HepG2 (cell line): ENCODE measurements around the gene SYNGR1. TPM values are rescaled to one million over a fixed set of nuclear protein-coding genes. Genes with fewer than 3 reads are reported as not detected.

ENCODE experiments used
- ATF6 ChIP-seq: sonication (generic); formaldehyde crosslinking; conservative IDR thresholded peaks from 2 replicates; pipeline ENCODE4 v1.4.0; 2020; ENCODE audit warnings: missing genetic modification reagents
- GLMP ChIP-seq: sonication (generic); formaldehyde crosslinking; IDR thresholded peaks from 2 replicates; pipeline ENCODE4 v1.9.0; 2021; ENCODE audit warnings: missing genetic modification reagents, mild to moderate bottlenecking, borderline replicate concordance
- SMARCC2 ChIP-seq: fragments of 450-650 bp; IDR thresholded peaks from 2 replicates; pipeline ENCODE4 v1.6.1; 2017; ENCODE audit warnings: antibody characterized with exemption, mild to moderate bottlenecking
- SP4 ChIP-seq: sonication (generic); formaldehyde crosslinking; IDR thresholded peaks from 2 replicates; pipeline ENCODE4 v1.8.1; 2023; ENCODE audit warnings: mild to moderate bottlenecking, missing genetic modification reagents
- SRSF9 ChIP-seq: fragments of 200-400 bp; formaldehyde crosslinking; IDR thresholded peaks from 2 replicates; pipeline ENCODE4 v1.6.1; 2018; ENCODE audit warnings: borderline replicate concordance, mild to moderate bottlenecking, low read depth, low read length; ENCODE audit not compliant: insufficient read depth, poor library complexity, severe bottlenecking
- STAT5B ChIP-seq: sonication (generic); formaldehyde crosslinking; IDR thresholded peaks from 2 replicates; pipeline ENCODE4 v1.4.0; 2020; ENCODE audit warnings: missing genetic modification reagents
- YY1 ChIP-seq: IDR thresholded peaks from 2 replicates; pipeline ENCODE4 v1.6.1; 2011; ENCODE audit warnings: low read length, low read depth, moderate library complexity, mild to moderate bottlenecking; ENCODE audit not compliant: insufficient read depth, insufficient replicate concordance
- ZBTB34 ChIP-seq: sonication (generic); formaldehyde crosslinking; IDR thresholded peaks from 2 replicates; pipeline ENCODE4 v1.8.0; 2022; ENCODE audit warnings: mild to moderate bottlenecking, missing genetic modification reagents
- ZFP36L1 ChIP-seq: sonication (generic); formaldehyde crosslinking; IDR thresholded peaks from 2 replicates; pipeline ENCODE4 v1.8.0; 2022; ENCODE audit warnings: mild to moderate bottlenecking, missing genetic modification reagents, moderate library complexity
- ZNF430 ChIP-seq: sonication (generic); formaldehyde crosslinking; IDR thresholded peaks from 2 replicates; pipeline ENCODE4 v1.9.0; 2021; ENCODE audit warnings: mild to moderate bottlenecking, missing genetic modification reagents
- ZNF512B ChIP-seq: sonication (generic); formaldehyde crosslinking; IDR thresholded peaks from 2 replicates; pipeline ENCODE4 v1.5.1; 2020; ENCODE audit warnings: missing genetic modification reagents, mild to moderate bottlenecking, borderline replicate concordance
- polyA plus RNA-seq, 8 experiments: library from polyadenylated mRNA; depleted of rRNA in 3 of 8; stranded (reverse) in 7 of 8; unstranded in 1 of 8; fragments of >200 nt; fragmentation: Illumina TruSeq in 4 of 8; extraction: Trizol in 4 of 8; gene quantifications; 2 replicates each; pipeline versions ENCODE4 v1.2.1 to v1.2.3, GENCODE V29; 2011 to 2016; ENCODE audit warnings: low read depth in 4 of 8, missing spikeins in 1 of 8, mixed read lengths in 1 of 8; ENCODE audit not compliant: insufficient read depth in 1 of 8
- total RNA-seq, 5 experiments: library from RNA; depleted of rRNA; stranded (reverse); fragments of >200 nt; fragmentation: Illumina TruSeq; extraction: Trizol; gene quantifications; 2 replicates each; pipeline ENCODE4 v1.2.3, GENCODE V29; 2016; ENCODE audit warnings: low read depth in 1 of 5
- TF ChIP-seq, protein P1 (sequence below), 2 experiments: sonication (generic) in 1 of 2; formaldehyde crosslinking in 1 of 2; IDR thresholded peaks; 2 replicates each; pipeline versions ENCODE4 v1.4.0 to v1.6.1; 2016 to 2020; ENCODE audit warnings: borderline replicate concordance in 1 of 2, low read depth in 1 of 2, mild to moderate bottlenecking in 1 of 2, missing genetic modification reagents in 1 of 2
- TF ChIP-seq, protein P2 (sequence below): sonication (generic); formaldehyde crosslinking; IDR thresholded peaks from 2 replicates; pipeline ENCODE4 v1.5.1; 2020; ENCODE audit warnings: mild to moderate bottlenecking, missing genetic modification reagents, borderline replicate concordance

SYNGR1 gene
- total and polyA plus RNA-seq, 2 of the 13 experiments (the other 11 are each of a cell fraction or from before 2014, with no cell fraction given) = 0.27 to 2.7 TPM

GRCh38 chr22:39319284-39320022, 30.3 kb upstream of the SYNGR1 start, which contains the start of gene RPL3 (continued):
- TF ChIP-seq ZNF512B (CRISPR knock-in tag) (no peak), ZNF430 (CRISPR knock-in tag) (peak; percentile 82; the same call in 1 of the 2 replicates), SRSF9 (no peak), ZFP36L1 (CRISPR knock-in tag) (no peak), GLMP (CRISPR knock-in tag) (no peak), ATF6 (CRISPR knock-in tag) (0 out of 2 replicates have a peak, but pooled peaks have one; percentile 20), ZBTB34 (CRISPR knock-in tag) (0 out of 2 replicates have a peak, but pooled peaks have one; percentile 27), SMARCC2 (no peak), STAT5B (peak; percentile 73; the same call in 1 of the 2 replicates), SP4 (CRISPR knock-in tag) (peak; percentile 92), YY1 (peak; percentile 93)
- TF ChIP-seq, protein P1, sequence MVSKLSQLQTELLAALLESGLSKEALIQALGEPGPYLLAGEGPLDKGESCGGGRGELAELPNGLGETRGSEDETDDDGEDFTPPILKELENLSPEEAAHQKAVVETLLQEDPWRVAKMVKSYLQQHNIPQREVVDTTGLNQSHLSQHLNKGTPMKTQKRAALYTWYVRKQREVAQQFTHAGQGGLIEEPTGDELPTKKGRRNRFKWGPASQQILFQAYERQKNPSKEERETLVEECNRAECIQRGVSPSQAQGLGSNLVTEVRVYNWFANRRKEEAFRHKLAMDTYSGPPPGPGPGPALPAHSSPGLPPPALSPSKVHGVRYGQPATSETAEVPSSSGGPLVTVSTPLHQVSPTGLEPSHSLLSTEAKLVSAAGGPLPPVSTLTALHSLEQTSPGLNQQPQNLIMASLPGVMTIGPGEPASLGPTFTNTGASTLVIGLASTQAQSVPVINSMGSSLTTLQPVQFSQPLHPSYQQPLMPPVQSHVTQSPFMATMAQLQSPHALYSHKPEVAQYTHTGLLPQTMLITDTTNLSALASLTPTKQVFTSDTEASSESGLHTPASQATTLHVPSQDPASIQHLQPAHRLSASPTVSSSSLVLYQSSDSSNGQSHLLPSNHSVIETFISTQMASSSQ (IDR thresholded peaks at IDR 0.05; ENCODE audit: low read depth) = no peak
- TF ChIP-seq, protein P1 (CRISPR knock-in tag; IDR thresholded peaks at IDR 0.05; ENCODE audit: borderline replicate concordance) = peak; percentile 66; the same call in 1 of the 2 replicates
- TF ChIP-seq, protein P2, sequence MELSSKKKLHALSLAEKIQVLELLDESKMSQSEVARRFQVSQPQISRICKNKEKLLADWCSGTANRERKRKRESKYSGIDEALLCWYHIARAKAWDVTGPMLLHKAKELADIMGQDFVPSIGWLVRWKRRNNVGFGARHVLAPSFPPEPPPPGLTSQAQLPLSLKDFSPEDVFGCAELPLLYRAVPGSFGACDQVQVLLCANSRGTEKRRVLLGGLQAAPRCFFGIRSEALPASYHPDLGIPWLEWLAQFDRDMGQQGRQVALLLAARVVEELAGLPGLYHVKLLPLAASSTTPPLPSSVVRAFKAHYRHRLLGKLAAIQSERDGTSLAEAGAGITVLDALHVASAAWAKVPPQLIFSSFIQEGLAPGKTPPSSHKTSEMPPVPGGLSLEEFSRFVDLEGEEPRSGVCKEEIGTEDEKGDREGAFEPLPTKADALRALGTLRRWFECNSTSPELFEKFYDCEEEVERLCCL (CRISPR knock-in tag) = no peak
